Fibroblast of skin of scalp (primary cell): ENCODE results near the gene PELI2.

Experiments
- DNase-seq: peaks from one replicate; pipeline ENCODE4 v3.0.0-alpha.2; 2013

Gene PELI2

GRCh38 chr14:56175773-56176172, 57.6 kb downstream of the PELI2 start:
- no peak for DNase-seq

GRCh38 chr14:56176530-56176929, 58.3 kb downstream of the PELI2 start:
- DNase-seq: no peak

- no peak for DNase-seq
These were observed 58.8 kb downstream of the PELI2 start for GRCh38 chr14:56177036-56177435.

- no peak for DNase-seq
These were observed 62.7 kb downstream of the PELI2 start for GRCh38 chr14:56180754-56181542.

GRCh38 chr14:56181681-56182085, 63.5 kb downstream of the PELI2 start:
- DNase-seq: no peak

- no peak for DNase-seq
These were observed 64.2 kb downstream of the PELI2 start for GRCh38 chr14:56182410-56182809.

- DNase-seq: peak; percentile 29
These were observed 65.5 kb downstream of the PELI2 start for GRCh38 chr14:56183631-56184157.

- no peak for DNase-seq
These were observed 67.8 kb downstream of the PELI2 start for GRCh38 chr14:56185992-56186391.

- no peak for DNase-seq
These were observed 69.5 kb downstream of the PELI2 start for GRCh38 chr14:56187736-56188135.

- peak; percentile 60 for DNase-seq
These were observed 71.1 kb downstream of the PELI2 start for GRCh38 chr14:56189307-56189706.

- DNase-seq: peak; percentile 36
These were observed 75.1 kb downstream of the PELI2 start for GRCh38 chr14:56193347-56193746.

- DNase-seq: no peak
These were observed 75.8 kb downstream of the PELI2 start for GRCh38 chr14:56194042-56194441.

GRCh38 chr14:56195223-56195622, 77.0 kb downstream of the PELI2 start:
- DNase-seq: peak; percentile 41

GRCh38 chr14:56195704-56196103, 77.5 kb downstream of the PELI2 start:
- DNase-seq: peak; percentile 44

- DNase-seq: peak; percentile 52
These were observed 78.1 kb downstream of the PELI2 start for GRCh38 chr14:56196274-56196673.

- DNase-seq: no peak
These were observed 78.9 kb downstream of the PELI2 start for GRCh38 chr14:56197150-56197549.

- no peak for DNase-seq
These were observed 80.2 kb downstream of the PELI2 start for GRCh38 chr14:56198438-56198837.

GRCh38 chr14:56199095-56199981, 81.1 kb downstream of the PELI2 start:
- DNase-seq: peak; percentile 98

GRCh38 chr14:56199982-56200577, 81.9 kb downstream of the PELI2 start:
- peak; percentile 31 for DNase-seq

- no peak for DNase-seq
These were observed 84.0 kb downstream of the PELI2 start for GRCh38 chr14:56202256-56202655.

GRCh38 chr14:56205881-56206280, 87.7 kb downstream of the PELI2 start:
- no peak for DNase-seq

- DNase-seq: no peak
These were observed 88.4 kb downstream of the PELI2 start for GRCh38 chr14:56206596-56206995.
